Embryonic facial prominence (tissue), 1 donor: ENCODE measurements around the gene TCAIM.

ENCODE experiments used
- DNase-seq: peaks from one replicate; pipeline ENCODE4 v3.0.0-alpha.2; 2016; ENCODE audit errors: extremely low spot score

Gene TCAIM

GRCh38 chr3:44444896-44445691 lies 106.5 kb downstream of the TCAIM start:
- DNase-seq: no peak

- no peak for DNase-seq
These were observed 107.2 kb downstream of the TCAIM start for GRCh38 chr3:44445786-44446185.

GRCh38 chr3:44446929-44447328 lies 108.4 kb downstream of the TCAIM start:
- DNase-seq: no peak

GRCh38 chr3:44451441-44451840 lies 112.9 kb downstream of the TCAIM start:
- no peak for DNase-seq

GRCh38 chr3:44454258-44454657 lies 115.7 kb downstream of the TCAIM start:
- DNase-seq: no peak

GRCh38 chr3:44455318-44455717 lies 116.8 kb downstream of the TCAIM start:
- DNase-seq: no peak
